IMR-90 (cell line): ENCODE data around the gene ANKFN1. TPM values are rescaled to one million over a fixed set of nuclear protein-coding genes. Genes with fewer than 3 reads are reported as not detected.

Experiments used
- ATAC-seq: fragments of 200-7000 bp; cut with Tn5 transposase; 2 replicates; pipeline ENCODE4 v1.9.1; 2020; ENCODE audit warnings: low read depth, mild to moderate bottlenecking, moderate library complexity
- BruUV-seq: library from RNA; stranded (reverse); fragments of 400-500 nt; replicated peaks from 2 replicates; lab custom pipeline; 2021; lab: Mats Ljungman, UMichigan
- CTCF ChIA-PET: fragments of 300-600 bp; formaldehyde crosslinking; extraction: SDS; loops from one replicate; lab custom pipeline; 2021; ENCODE audit warnings: antibody characterized with exemption; lab: Yijun Ruan, JAX
- POLR2A ChIA-PET: fragments of 300-600 bp; sonication (Branson Sonifier 250); formaldehyde crosslinking; loops from one replicate; lab custom pipeline; 2022; ENCODE audit warnings: antibody characterized with exemption; ENCODE audit not compliant: unreplicated experiment; lab: Charles Lee
- DNase-seq: peaks from one replicate; pipeline ENCODE4 v3.0.0; 2013
- H2AFZ ChIP-seq: replicated peaks from 2 replicates; pipeline ENCODE3; 2013; ENCODE audit warnings: low read length, mild to moderate bottlenecking; ENCODE audit not compliant: poor library complexity
- H2AK5ac ChIP-seq: 2 replicates; pipeline ENCODE4 v1.6.1; 2013; ENCODE audit warnings: low read depth, low read length, inconsistent platforms
- H2AK9ac ChIP-seq: replicated peaks from 2 replicates; pipeline ENCODE3; 2013; ENCODE audit warnings: mild to moderate bottlenecking, low read depth, low read length, moderate library complexity; ENCODE audit not compliant: poor library complexity
- H2BK120ac ChIP-seq: 2 replicates; pipeline ENCODE4 v1.6.1; 2013; ENCODE audit warnings: low read depth, low read length, inconsistent platforms
- H2BK15ac ChIP-seq: 3 replicates; pipeline ENCODE4 v1.6.1; 2013; ENCODE audit warnings: low read depth, low read length, inconsistent platforms
- H2BK20ac ChIP-seq: 2 replicates; pipeline ENCODE4 v1.6.1; 2013; ENCODE audit warnings: low read depth, mild to moderate bottlenecking, inconsistent platforms, low read length, moderate library complexity
- H2BK5ac ChIP-seq: 2 replicates; pipeline ENCODE4 v1.6.1; 2013; ENCODE audit warnings: mild to moderate bottlenecking, low read depth, low read length, inconsistent platforms; ENCODE audit not compliant: poor library complexity, severe bottlenecking
- H3K14ac ChIP-seq: replicated peaks from 2 replicates; pipeline ENCODE4 v1.6.1; 2013; ENCODE audit warnings: low read depth, low read length, inconsistent platforms
- H3K18ac ChIP-seq: 2 replicates; pipeline ENCODE4 v1.6.1; 2013; ENCODE audit warnings: low read depth, low read length, control low read depth
- H3K23ac ChIP-seq: 2 replicates; pipeline ENCODE4 v1.6.1; 2013; ENCODE audit warnings: low read depth, low read length, inconsistent platforms
- H3K27ac ChIP-seq: 2 replicates; pipeline ENCODE4 v1.5.1; 2013; ENCODE audit warnings: mild to moderate bottlenecking, control low read depth, low read length; ENCODE audit not compliant: insufficient read depth
- H3K27me3 ChIP-seq: 2 replicates; pipeline ENCODE4 v1.6.1; 2013; ENCODE audit warnings: low read length; ENCODE audit not compliant: control insufficient read depth, insufficient read depth
- H3K36me3 ChIP-seq: 2 replicates; pipeline ENCODE4 v1.6.1; 2013; ENCODE audit warnings: low read length, mixed read lengths; ENCODE audit not compliant: control insufficient read depth, insufficient read depth
- H3K4ac ChIP-seq: 2 replicates; pipeline ENCODE4 v1.6.1; 2013; ENCODE audit warnings: low read depth, low read length, inconsistent platforms
- H3K4me1 ChIP-seq: 2 replicates; pipeline ENCODE4 v1.6.1; 2013; ENCODE audit warnings: low read length, mixed read lengths; ENCODE audit not compliant: control insufficient read depth, insufficient read depth
- H3K4me2 ChIP-seq: 2 replicates; pipeline ENCODE4 v1.6.1; 2013; ENCODE audit warnings: low read depth, mild to moderate bottlenecking, control low read depth, low read length, moderate library complexity
- H3K4me3 ChIP-seq: 2 replicates; pipeline ENCODE4 v1.5.1; 2013; ENCODE audit warnings: low read depth, mild to moderate bottlenecking, control low read depth, low read length, moderate library complexity; ENCODE audit not compliant: insufficient read depth
- H3K56ac ChIP-seq: 2 replicates; pipeline ENCODE4 v1.6.1; 2013; ENCODE audit warnings: low read length, inconsistent platforms; ENCODE audit not compliant: insufficient read depth; ENCODE audit errors: extremely low read depth
- H3K79me1 ChIP-seq, 2 experiments: 2 replicates each; pipeline ENCODE4 v1.6.1; 2013; ENCODE audit warnings: low read length in 2 of 2, inconsistent platforms in 1 of 2, low read depth in 1 of 2
- H3K9ac ChIP-seq: 2 replicates; pipeline ENCODE4 v1.6.1; 2013; ENCODE audit warnings: low read depth, low read length, control low read depth
- H3K9me1 ChIP-seq: 2 replicates; pipeline ENCODE4 v1.6.1; 2013; ENCODE audit warnings: low read length, inconsistent platforms; ENCODE audit not compliant: insufficient read depth
- H3K9me3 ChIP-seq: 2 replicates; pipeline ENCODE4 v1.6.1; 2013; ENCODE audit warnings: low read length; ENCODE audit not compliant: control insufficient read depth, insufficient read depth
- H4K20me1 ChIP-seq: 2 replicates; pipeline ENCODE4 v1.6.1; 2013; ENCODE audit warnings: low read length, inconsistent platforms; ENCODE audit not compliant: insufficient read depth
- H4K5ac ChIP-seq: 2 replicates; pipeline ENCODE4 v1.6.1; 2013; ENCODE audit warnings: mild to moderate bottlenecking, low read depth, low read length, control low read depth
- H4K8ac ChIP-seq, 2 experiments: 2 replicates each; pipeline ENCODE4 v1.6.1; 2013; ENCODE audit warnings: low read depth in 2 of 2, low read length in 2 of 2, control low read depth in 1 of 2, inconsistent platforms in 1 of 2
- H4K91ac ChIP-seq: 2 replicates; pipeline ENCODE4 v1.6.1; 2013; ENCODE audit warnings: low read depth, low read length, inconsistent platforms; ENCODE audit not compliant: insufficient read depth
- BHLHE40 ChIP-seq: fragments of 150-350 bp; IDR thresholded peaks from 2 replicates; pipeline ENCODE4 v1.6.1; 2016; ENCODE audit warnings: mild to moderate bottlenecking, low read depth, low read length
- CEBPB ChIP-seq: IDR thresholded peaks from 2 replicates; pipeline ENCODE4 v1.6.1; 2012; ENCODE audit warnings: low read depth, low read length, improper control_type of control experiment
- CHD1 ChIP-seq: IDR thresholded peaks from 2 replicates; pipeline ENCODE4 v1.6.1; 2012; ENCODE audit warnings: low read depth, low read length, improper control_type of control experiment
- FOS ChIP-seq: fragments of 150-350 bp; IDR thresholded peaks from 2 replicates; pipeline ENCODE4 v1.6.1; 2016; ENCODE audit warnings: low read depth, low read length
- MAFK ChIP-seq: IDR thresholded peaks from 2 replicates; pipeline ENCODE4 v1.6.1; 2012; ENCODE audit warnings: low read depth, low read length, improper control_type of control experiment
- MAZ ChIP-seq: IDR thresholded peaks from 2 replicates; pipeline ENCODE4 v1.6.1; 2012; ENCODE audit warnings: low read depth, mild to moderate bottlenecking, low read length, improper control_type of control experiment, moderate library complexity, borderline replicate concordance
- MXI1 ChIP-seq: IDR thresholded peaks from 2 replicates; pipeline ENCODE4 v1.6.1; 2012; ENCODE audit warnings: low read depth, mild to moderate bottlenecking, low read length, moderate library complexity, borderline replicate concordance
- NFE2L2 ChIP-seq: fragments of 150-350 bp; IDR thresholded peaks from 2 replicates; pipeline ENCODE4 v1.6.1; 2016; ENCODE audit warnings: low read depth, mild to moderate bottlenecking, low read length
- POLR2A ChIP-seq: IDR thresholded peaks from 2 replicates; pipeline ENCODE4 v1.6.1; 2012; ENCODE audit warnings: mild to moderate bottlenecking, low read depth, low read length
- RAD21 ChIP-seq: IDR thresholded peaks from 2 replicates; pipeline ENCODE4 v1.6.1; 2012; ENCODE audit warnings: low read length, improper control_type of control experiment
- RCOR1 ChIP-seq: IDR thresholded peaks from 2 replicates; pipeline ENCODE4 v1.6.1; 2012; ENCODE audit warnings: mild to moderate bottlenecking, low read length, improper control_type of control experiment; ENCODE audit not compliant: insufficient replicate concordance
- RFX5 ChIP-seq: IDR thresholded peaks from 2 replicates; pipeline ENCODE4 v1.8.0; 2012; ENCODE audit warnings: low read depth, mild to moderate bottlenecking, low read length, moderate library complexity
- SMC3 ChIP-seq: fragments of 150-350 bp; IDR thresholded peaks from 2 replicates; pipeline ENCODE4 v1.6.1; 2016; ENCODE audit warnings: low read depth, mild to moderate bottlenecking, antibody characterized with exemption, low read length, moderate library complexity
- WGBS, 2 experiments: methylation state at CpG; one replicate each; pipeline versions ENCODE4 v1.1.5 to v1.1.7; 2013; ENCODE audit warnings: missing lambda C conversion rate in 2 of 2; ENCODE audit not compliant: insufficient read length in 1 of 2; ENCODE audit errors: extremely low coverage in 2 of 2; 5-methylcytosine and 5-hydroxymethylcytosine counted together
- dilution Hi-C: fragments of 300-500 bp; cut with HindIII; formaldehyde crosslinking; loops from one replicate; pipeline ENCODE4 v1.14.3; 2018; ENCODE audit warnings: low sequenced_read_pairs; ENCODE audit not compliant: unreplicated experiment
- in situ Hi-C: fragments of 300-500 bp; cut with MboI; formaldehyde crosslinking; loops from 3 replicates; pipeline ENCODE4 v1.14.3; 2019; ENCODE audit warnings: low sequenced_read_pairs, inconsistent platforms, mixed read lengths
- intact Hi-C: fragments of 100-400 bp; cut with micrococcal nuclease; formaldehyde crosslinking; loops from 2 replicates; pipeline ENCODE4 v1.10.0; 2022
- polyA plus RNA-seq, 3 experiments: library from polyadenylated mRNA; depleted of rRNA; stranded (reverse); fragments of >200 nt; gene quantifications; 2 replicates each; pipeline ENCODE4 v1.2.3, GENCODE V29; 2012; ENCODE audit warnings: low replicate concordance in 1 of 3
- total RNA-seq: library from RNA; depleted of rRNA; stranded (reverse); fragments of >200 nt; gene quantifications from 2 replicates; pipeline ENCODE4 v1.2.3, GENCODE V29; 2012
- TF ChIP-seq, protein P1 (sequence below): fragments of 150-350 bp; IDR thresholded peaks from 2 replicates; pipeline ENCODE4 v1.6.1; 2017; ENCODE audit warnings: mild to moderate bottlenecking, antibody characterized with exemption, low read length, low read depth
- TF ChIP-seq, protein P2 (sequence below): fragments of 150-350 bp; IDR thresholded peaks from 2 replicates; pipeline ENCODE4 v1.6.1; 2016; ENCODE audit warnings: low read depth, mild to moderate bottlenecking, low read length, moderate library complexity, borderline replicate concordance
- TF ChIP-seq, protein P3 (sequence below): conservative IDR thresholded peaks from 2 replicates; pipeline ENCODE4 v1.5.1; 2012; ENCODE audit warnings: mild to moderate bottlenecking, low read depth, low read length, improper control_type of control experiment

The ANKFN1 gene
- total and polyA plus RNA-seq, 2 of the 4 experiments (the other 2 are of a cell fraction) = not detected

DNA sequence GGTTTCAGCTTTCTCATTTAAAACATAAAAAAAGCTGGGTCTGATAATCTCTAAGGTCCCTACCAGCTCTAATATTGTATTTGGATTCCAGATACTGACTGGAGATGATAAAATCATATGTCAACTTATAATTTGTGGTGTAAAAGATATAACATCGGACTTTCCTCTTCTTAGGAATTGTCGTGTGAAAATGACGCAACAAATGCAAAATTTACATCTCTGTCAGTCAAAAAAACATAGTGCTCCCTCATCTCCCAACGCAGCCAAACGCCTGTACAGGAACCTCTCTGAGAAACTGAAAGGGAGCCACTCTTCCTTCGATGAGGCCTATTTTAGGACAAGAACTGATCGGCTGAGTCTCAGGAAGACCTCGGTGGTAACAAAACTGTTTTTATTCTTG is 197.3 kb downstream of the ANKFN1 start:
- no peak overlapping the region for H2AFZ ChIP-seq
- no peak overlapping the region for H2BK5ac ChIP-seq
- H3K14ac ChIP-seq = no peak overlapping the region
- H3K36me3 ChIP-seq = no peaks in the 10 kb centered on the region
- no peak overlapping the region for H3K27ac ChIP-seq
- H3K4me1 ChIP-seq = no peaks in the 10 kb centered on the region
- DNase-seq (no peak), ATAC-seq (no peak)
- in situ Hi-C loops (no loop called here), intact Hi-C loops (no loop called here), dilution Hi-C loops (no loop called here)
- no peak overlapping the region for H2BK15ac ChIP-seq
- no peak overlapping the region for H4K91ac ChIP-seq
- no CpG with 5 or more reads among the region's 8 CpGs for WGBS, 2 experiments
- no peak overlapping the region for H3K4me3 ChIP-seq
- no peaks in the 10 kb centered on the region for H3K9me3 ChIP-seq
- no peak overlapping the region for H2AK9ac ChIP-seq
- H3K4ac ChIP-seq = no peak overlapping the region
- H3K9me1 ChIP-seq = no peaks in the 10 kb centered on the region
- CTCF ChIA-PET = no interaction called here
- no peak overlapping the region for H4K8ac ChIP-seq
- no peaks in the 10 kb centered on the region for H3K27me3 ChIP-seq
- H3K9ac ChIP-seq = no peak overlapping the region
- TF ChIP-seq, protein P1, sequence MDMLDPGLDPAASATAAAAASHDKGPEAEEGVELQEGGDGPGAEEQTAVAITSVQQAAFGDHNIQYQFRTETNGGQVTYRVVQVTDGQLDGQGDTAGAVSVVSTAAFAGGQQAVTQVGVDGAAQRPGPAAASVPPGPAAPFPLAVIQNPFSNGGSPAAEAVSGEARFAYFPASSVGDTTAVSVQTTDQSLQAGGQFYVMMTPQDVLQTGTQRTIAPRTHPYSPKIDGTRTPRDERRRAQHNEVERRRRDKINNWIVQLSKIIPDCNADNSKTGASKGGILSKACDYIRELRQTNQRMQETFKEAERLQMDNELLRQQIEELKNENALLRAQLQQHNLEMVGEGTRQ = no peak
- TF ChIP-seq BHLHE40 = no peak
- TF ChIP-seq CEBPB = no peak
- TF ChIP-seq POLR2A = no peak
- no peak for TF ChIP-seq MAZ
- TF ChIP-seq NFE2L2 = no peak
- no peak for TF ChIP-seq CHD1
- TF ChIP-seq FOS = no peak
- TF ChIP-seq RFX5 = no peak
- TF ChIP-seq, protein P2, sequence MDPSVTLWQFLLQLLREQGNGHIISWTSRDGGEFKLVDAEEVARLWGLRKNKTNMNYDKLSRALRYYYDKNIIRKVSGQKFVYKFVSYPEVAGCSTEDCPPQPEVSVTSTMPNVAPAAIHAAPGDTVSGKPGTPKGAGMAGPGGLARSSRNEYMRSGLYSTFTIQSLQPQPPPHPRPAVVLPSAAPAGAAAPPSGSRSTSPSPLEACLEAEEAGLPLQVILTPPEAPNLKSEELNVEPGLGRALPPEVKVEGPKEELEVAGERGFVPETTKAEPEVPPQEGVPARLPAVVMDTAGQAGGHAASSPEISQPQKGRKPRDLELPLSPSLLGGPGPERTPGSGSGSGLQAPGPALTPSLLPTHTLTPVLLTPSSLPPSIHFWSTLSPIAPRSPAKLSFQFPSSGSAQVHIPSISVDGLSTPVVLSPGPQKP = no peak
- TF ChIP-seq, protein P3, sequence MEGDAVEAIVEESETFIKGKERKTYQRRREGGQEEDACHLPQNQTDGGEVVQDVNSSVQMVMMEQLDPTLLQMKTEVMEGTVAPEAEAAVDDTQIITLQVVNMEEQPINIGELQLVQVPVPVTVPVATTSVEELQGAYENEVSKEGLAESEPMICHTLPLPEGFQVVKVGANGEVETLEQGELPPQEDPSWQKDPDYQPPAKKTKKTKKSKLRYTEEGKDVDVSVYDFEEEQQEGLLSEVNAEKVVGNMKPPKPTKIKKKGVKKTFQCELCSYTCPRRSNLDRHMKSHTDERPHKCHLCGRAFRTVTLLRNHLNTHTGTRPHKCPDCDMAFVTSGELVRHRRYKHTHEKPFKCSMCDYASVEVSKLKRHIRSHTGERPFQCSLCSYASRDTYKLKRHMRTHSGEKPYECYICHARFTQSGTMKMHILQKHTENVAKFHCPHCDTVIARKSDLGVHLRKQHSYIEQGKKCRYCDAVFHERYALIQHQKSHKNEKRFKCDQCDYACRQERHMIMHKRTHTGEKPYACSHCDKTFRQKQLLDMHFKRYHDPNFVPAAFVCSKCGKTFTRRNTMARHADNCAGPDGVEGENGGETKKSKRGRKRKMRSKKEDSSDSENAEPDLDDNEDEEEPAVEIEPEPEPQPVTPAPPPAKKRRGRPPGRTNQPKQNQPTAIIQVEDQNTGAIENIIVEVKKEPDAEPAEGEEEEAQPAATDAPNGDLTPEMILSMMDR = no peak
- TF ChIP-seq RCOR1 = no peak
- no peak for TF ChIP-seq MXI1
- TF ChIP-seq SMC3 = no peak
- TF ChIP-seq RAD21 = no peak
- TF ChIP-seq MAFK = no peak
- H3K56ac ChIP-seq = no peak overlapping the region
- no TSS peak for BruUV-seq
- H4K20me1 ChIP-seq = no peaks in the 10 kb centered on the region
- no peak overlapping the region for H3K4me2 ChIP-seq
- H4K5ac ChIP-seq = no peak overlapping the region
- H3K79me1 ChIP-seq = no peaks in the 10 kb centered on the region
- POLR2A ChIA-PET = no interaction called here
- no peak overlapping the region for H3K18ac ChIP-seq
- H3K23ac ChIP-seq = no peak overlapping the region
- H2BK120ac ChIP-seq = no peak overlapping the region
- no peak overlapping the region for H2AK5ac ChIP-seq
- H2BK20ac ChIP-seq = no peak overlapping the region
